ENCODE results near the gene CDC5L. TPM values are rescaled to one million over a fixed set of nuclear protein-coding genes. Genes with fewer than 3 reads are reported as not detected.

Gene CDC5L
- total RNA-seq, 1 donor from 2014 or later: 26.6 TPM

GRCh38 chr6:44473393-44474189 is 86.1 kb downstream of the CDC5L start:
- intact Hi-C loops (cut with micrococcal nuclease): loop anchor here (2.0 kb wide), 1 partner anchor 947 kb away; no protein-coding TSS in a partner anchor

GRCh38 chr6:44474190-44474631 is 86.7 kb downstream of the CDC5L start:
- intact Hi-C loops (cut with micrococcal nuclease): loop anchor here (2.0 kb wide), 1 partner anchor 947 kb away; no protein-coding TSS in a partner anchor

GRCh38 chr6:44474643-44475042 is 87.1 kb downstream of the CDC5L start:
- intact Hi-C loops (cut with micrococcal nuclease): loop anchor here (1.0 to 2.0 kb wide), 5 partner anchors 181 to 1701 kb away; no protein-coding TSS in a partner anchor

GRCh38 chr6:44475417-44475778 is 87.9 kb downstream of the CDC5L start:
- intact Hi-C loops (cut with micrococcal nuclease): loop anchor here (1.0 to 2.0 kb wide), 5 partner anchors 180 to 1700 kb away; no protein-coding TSS in a partner anchor

- intact Hi-C loops (cut with micrococcal nuclease): loop anchor here (1.0 to 2.0 kb wide), 5 partner anchors 179 to 1699 kb away; no protein-coding TSS in a partner anchor
These were observed 88.4 kb downstream of the CDC5L start for GRCh38 chr6:44475779-44476434.

- intact Hi-C loops (cut with micrococcal nuclease): no loop called here
These were observed 89.3 kb downstream of the CDC5L start for GRCh38 chr6:44476849-44477248.

GRCh38 chr6:44477293-44477894 is 89.9 kb downstream of the CDC5L start:
- intact Hi-C loops (cut with micrococcal nuclease): no loop called here

- intact Hi-C loops (cut with micrococcal nuclease): no loop called here
These were observed 90.7 kb downstream of the CDC5L start for GRCh38 chr6:44478158-44478557.

GRCh38 chr6:44478591-44479254 is 91.2 kb downstream of the CDC5L start:
- intact Hi-C loops (cut with micrococcal nuclease): no loop called here

- intact Hi-C loops (cut with micrococcal nuclease): no loop called here
These were observed 92.6 kb downstream of the CDC5L start for GRCh38 chr6:44480097-44480541.

GRCh38 chr6:44481056-44481455 is 93.5 kb downstream of the CDC5L start:
- intact Hi-C loops (cut with micrococcal nuclease): no loop called here

GRCh38 chr6:44481760-44482159 is 94.3 kb downstream of the CDC5L start:
- intact Hi-C loops (cut with micrococcal nuclease): no loop called here

GRCh38 chr6:44485601-44486401 is 98.3 kb downstream of the CDC5L start:
- intact Hi-C loops (cut with micrococcal nuclease): no loop called here

- intact Hi-C loops (cut with micrococcal nuclease): no loop called here
These were observed 99.5 kb downstream of the CDC5L start for GRCh38 chr6:44487002-44487401.

- intact Hi-C loops (cut with micrococcal nuclease): no loop called here
These were observed 100.1 kb downstream of the CDC5L start for GRCh38 chr6:44487586-44487985.

GRCh38 chr6:44489910-44490604 is 102.6 kb downstream of the CDC5L start:
- intact Hi-C loops (cut with micrococcal nuclease): no loop called here

- intact Hi-C loops (cut with micrococcal nuclease): no loop called here
These were observed 105.6 kb downstream of the CDC5L start for GRCh38 chr6:44493132-44493531.

- intact Hi-C loops (cut with micrococcal nuclease): no loop called here
These were observed 106.1 kb downstream of the CDC5L start for GRCh38 chr6:44493593-44493992.

GRCh38 chr6:44494011-44494501 is 106.5 kb downstream of the CDC5L start:
- intact Hi-C loops (cut with micrococcal nuclease): no loop called here
